Kidney (tissue), 14 donors: ENCODE data around the gene CENATAC. TPM values are rescaled to one million over a fixed set of nuclear protein-coding genes. Genes with fewer than 3 reads are reported as not detected.

Source experiments
- DNase-seq, 5 donors: peaks; one replicate each; pipeline ENCODE4 v3.0.0-alpha.2; 2013 to 2020
- FAIRE-seq: peaks from 2 replicates; lab custom pipeline; 2012; peaks lifted over from hg19 to GRCh38; lab: Jason Lieb, UNC
- H3K27ac ChIP-seq, 2 donors: one replicate each; pipeline ENCODE4 v1.7.0; 2013; ENCODE audit warnings: low read depth in 2 of 2, low read length in 2 of 2, inconsistent platforms in 1 of 2
- H3K27me3 ChIP-seq: one replicate; pipeline ENCODE4 v1.7.1; 2013; ENCODE audit warnings: low read length, inconsistent platforms; ENCODE audit not compliant: control insufficient read depth, insufficient read depth
- H3K36me3 ChIP-seq, 3 donors: one replicate each; pipeline versions ENCODE4 v1.7.0 to v1.7.1; 2013; ENCODE audit warnings: low read length in 3 of 3, control low read depth in 1 of 3, inconsistent platforms in 1 of 3; ENCODE audit not compliant: insufficient read depth in 3 of 3, control insufficient read depth in 2 of 3
- H3K4me1 ChIP-seq, 3 donors: one replicate each; pipeline versions ENCODE4 v1.7.0 to v1.7.1; 2013; ENCODE audit warnings: low read length in 3 of 3, inconsistent platforms in 1 of 3, low read depth in 1 of 3; ENCODE audit not compliant: control insufficient read depth in 2 of 3, insufficient read depth in 2 of 3
- H3K4me3 ChIP-seq, 3 donors: one replicate each; pipeline versions ENCODE4 v1.7.0 to v1.8.1; 2013; ENCODE audit warnings: low read length in 3 of 3, control low read depth in 1 of 3, inconsistent platforms in 1 of 3
- H3K9ac ChIP-seq, 3 donors: one replicate each; pipeline versions ENCODE4 v1.7.0 to v1.7.1; 2013; ENCODE audit warnings: low read length in 3 of 3, control low read depth in 1 of 3, inconsistent platforms in 1 of 3
- H3K9me3 ChIP-seq, 3 donors: one replicate each; pipeline versions ENCODE4 v1.7.0 to v1.7.1; 2013; ENCODE audit warnings: low read length in 3 of 3, control low read depth in 1 of 3, inconsistent platforms in 1 of 3; ENCODE audit not compliant: control insufficient read depth in 2 of 3, insufficient read depth in 1 of 3
- CTCF ChIP-seq: IDR thresholded peaks from 3 replicates; pipeline ENCODE4 v1.5.1; 2012; ENCODE audit warnings: mild to moderate bottlenecking, moderate library complexity, borderline replicate concordance; ENCODE audit not compliant: insufficient read depth; ENCODE audit errors: extremely low read depth
- intact Hi-C: fragments of 100-400 bp; cut with DNase I; formaldehyde crosslinking; loops from one replicate; pipeline ENCODE4 v1.11.1; 2022
- polyA plus RNA-seq: library from polyadenylated mRNA; stranded (reverse); fragments of 350-450 nt; fragmentation: Illumina TruSeq; extraction: RNeasy Lipid Tissue Mini Kit (QIAGEN cat#74804); gene quantifications from one replicate; pipeline ENCODE4 v1.2.3, GENCODE V29; 2014; ENCODE audit warnings: low read depth, low replicate concordance; ENCODE audit not compliant: insufficient read depth
- total RNA-seq: library from RNA; stranded (reverse); fragmentation: NEBNext Ultra II Directional; extraction: Animal tissue kit (Norgen Biotek cat#: 25700); gene quantifications from one replicate; pipeline ENCODE4 v1.2.1, GENCODE V29; 2021
- donor health status: control.
- donor health status: control.
- donor health status: control.
- donor health status: control.
- donor health status: control.
- donor health status: DM: yes; HTN: yes; CAD: no.
- donor health status: Normal renal cell carcinoma (clear cell type).

Gene CENATAC
- total and polyA plus RNA-seq, 2 donors from 2014 or later, result 19.8 to 45.0 TPM

GRCh38 chr11:119012629-119013170 lies 14.8 kb downstream of the CENATAC start:
- Histone ChIP-seq H3K9ac (no peak overlapping the region), H3K36me3 (peaks cover 7 to 28% (median 24%) of the 10 kb centered on the region in 3 donors), H3K27me3 (no peaks in the 10 kb centered on the region), H3K4me1 (peaks cover 0 to 8% (median 0%) of the 10 kb centered on the region in 3 donors), H3K4me3 (no peak overlapping the region), H3K9me3 (no peaks in the 10 kb centered on the region), H3K27ac (no peak overlapping the region)
- no peak for FAIRE-seq
- intact Hi-C loops, result no loop called here
- no peak for DNase-seq
- no peak for TF ChIP-seq CTCF

GRCh38 chr11:119014209-119014924 lies 16.4 kb downstream of the CENATAC start:
- TF ChIP-seq CTCF, result no peak
- no peaks in the 10 kb centered on the region for H3K27me3 ChIP-seq
- H3K9ac ChIP-seq, result no peak overlapping the region
- no peak overlapping the region for H3K27ac ChIP-seq
- peaks cover 0 to 8% (median 0%) of the 10 kb centered on the region in 3 donors for H3K4me1 ChIP-seq
- no peak for DNase-seq
- no peak overlapping the region for H3K4me3 ChIP-seq
- no peaks in the 10 kb centered on the region for H3K9me3 ChIP-seq
- no peak for FAIRE-seq
- H3K36me3 ChIP-seq, result peaks cover 7 to 28% (median 21%) of the 10 kb centered on the region in 3 donors
- intact Hi-C loops, result no loop called here

GRCh38 chr11:119015054-119015611 lies 17.2 kb downstream of the CENATAC start:
- no peak for DNase-seq
- Histone ChIP-seq H3K27me3 (no peaks in the 10 kb centered on the region), H3K4me3 (no peak overlapping the region), H3K9me3 (no peaks in the 10 kb centered on the region), H3K36me3 (peaks cover 7 to 28% (median 23%) of the 10 kb centered on the region in 3 donors), H3K4me1 (peaks cover 0 to 13% (median 6%) of the 10 kb centered on the region in 3 donors), H3K27ac (no peak overlapping the region), H3K9ac (no peak overlapping the region)
- TF ChIP-seq CTCF, result no peak
- intact Hi-C loops, result no loop called here
- no peak for FAIRE-seq
